HEK293T (cell line): ENCODE results near the gene IPO11.

Experiments used
- ARNT ChIP-seq: fragments of 450-650 bp; IDR thresholded peaks from 2 replicates; pipeline ENCODE4 v1.6.1; 2017; ENCODE audit warnings: mild to moderate bottlenecking
- BHLHE40 ChIP-seq: fragments of 450-650 bp; IDR thresholded peaks from 2 replicates; pipeline ENCODE4 v1.6.1; 2016; ENCODE audit warnings: mild to moderate bottlenecking, moderate library complexity, borderline replicate concordance
- CTBP1 ChIP-seq: fragments of 450-650 bp; IDR thresholded peaks from 2 replicates; pipeline ENCODE4 v1.6.1; 2016; ENCODE audit warnings: borderline replicate concordance
- ELF4 ChIP-seq: fragments of 450-650 bp; IDR thresholded peaks from 2 replicates; pipeline ENCODE4 v1.6.1; 2017; ENCODE audit warnings: antibody characterized with exemption
- FOXA1 ChIP-seq: fragments of 450-650 bp; IDR thresholded peaks from 2 replicates; pipeline ENCODE4 v1.6.1; 2016; ENCODE audit warnings: mild to moderate bottlenecking
- FOXK2 ChIP-seq: fragments of 450-650 bp; IDR thresholded peaks from 2 replicates; pipeline ENCODE4 v1.6.1; 2016; ENCODE audit warnings: mild to moderate bottlenecking
- FOXM1 ChIP-seq: fragments of 450-650 bp; IDR thresholded peaks from 2 replicates; pipeline ENCODE4 v1.6.1; 2017; ENCODE audit warnings: mild to moderate bottlenecking, borderline replicate concordance
- HDGF ChIP-seq: fragments of 450-650 bp; IDR thresholded peaks from 2 replicates; pipeline ENCODE4 v1.6.1; 2017; ENCODE audit warnings: antibody characterized with exemption, borderline replicate concordance
- L3MBTL2 ChIP-seq: fragments of 450-650 bp; conservative IDR thresholded peaks from 2 replicates; pipeline ENCODE4 v1.6.1; 2016; ENCODE audit warnings: mild to moderate bottlenecking
- NFRKB ChIP-seq: fragments of 450-650 bp; IDR thresholded peaks from 2 replicates; pipeline ENCODE4 v1.6.1; 2016; ENCODE audit warnings: mild to moderate bottlenecking, moderate library complexity
- PKNOX1 ChIP-seq: fragments of 450-650 bp; IDR thresholded peaks from 2 replicates; pipeline ENCODE4 v1.6.1; 2016
- SP1 ChIP-seq: fragments of 450-650 bp; IDR thresholded peaks from 2 replicates; pipeline ENCODE4 v1.6.1; 2017
- SUZ12 ChIP-seq: fragments of 450-650 bp; IDR thresholded peaks from 2 replicates; pipeline ENCODE4 v1.6.1; 2016; ENCODE audit warnings: mild to moderate bottlenecking
- TARDBP ChIP-seq: fragments of 450-650 bp; IDR thresholded peaks from 2 replicates; pipeline ENCODE4 v1.6.1; 2016

DNA sequence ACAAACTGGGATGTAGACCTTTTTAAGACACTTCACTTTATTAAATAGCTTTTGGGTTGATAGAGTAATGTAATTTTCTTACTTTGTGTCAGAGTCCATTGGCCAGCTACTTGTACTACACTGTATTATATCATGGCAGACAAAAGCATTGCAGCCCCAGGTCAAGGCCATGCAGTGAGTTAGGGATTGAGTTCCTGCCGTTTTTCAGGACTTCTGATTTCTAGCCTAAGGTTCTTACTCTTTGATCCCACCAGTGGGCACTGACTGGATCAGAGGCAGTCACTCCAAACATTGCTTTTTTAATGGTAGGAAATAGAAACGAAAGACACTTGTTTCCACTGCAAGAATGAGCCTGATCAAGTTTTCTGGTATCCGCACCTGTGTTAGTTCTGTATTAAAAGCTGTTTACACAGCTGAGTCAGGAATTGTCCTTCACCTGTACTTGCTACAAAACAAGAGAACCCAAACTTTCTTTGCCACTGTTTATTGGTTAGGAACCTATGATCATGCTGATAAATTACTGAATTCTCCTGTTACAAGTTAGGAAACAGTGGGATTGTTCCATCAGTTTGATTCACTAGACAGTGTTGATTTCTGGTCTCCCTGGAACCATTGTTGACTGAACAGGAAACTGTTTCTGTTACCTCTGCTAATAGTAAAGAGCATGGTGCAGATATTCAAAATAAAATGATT, 188.1 kb downstream of the IPO11 start:
- TF ChIP-seq BHLHE40 = no peak
- TF ChIP-seq TARDBP = no peak
- no peak for TF ChIP-seq CTBP1
- no peak for TF ChIP-seq FOXA1
- TF ChIP-seq SUZ12 = no peak
- no peak for TF ChIP-seq FOXM1
- TF ChIP-seq NFRKB = no peak
- no peak for TF ChIP-seq SP1
- no peak for TF ChIP-seq PKNOX1
- no peak for TF ChIP-seq ELF4
- TF ChIP-seq ARNT = no peak
- TF ChIP-seq FOXK2 = no peak
- no peak for TF ChIP-seq HDGF
- TF ChIP-seq L3MBTL2 = no peak
